HepG2 (cell line): Measurements from ENCODE around the gene EXTL2. TPM values are rescaled to one million over a fixed set of nuclear protein-coding genes. Genes with fewer than 3 reads are reported as not detected.

Experiments
- HOXA3 ChIP-seq: sonication (generic); formaldehyde crosslinking; IDR thresholded peaks from 2 replicates; pipeline ENCODE4 v1.5.0; 2020; ENCODE audit warnings: missing genetic modification reagents
- HOXA5 ChIP-seq: sonication (generic); formaldehyde crosslinking; IDR thresholded peaks from 2 replicates; pipeline ENCODE4 v1.4.0; 2020; ENCODE audit warnings: missing genetic modification reagents
- JDP2 ChIP-seq: sonication (generic); formaldehyde crosslinking; IDR thresholded peaks from 2 replicates; pipeline ENCODE4 v1.8.1; 2022; ENCODE audit warnings: missing genetic modification reagents, borderline replicate concordance
- KMT2B ChIP-seq: IDR thresholded peaks from 2 replicates; pipeline ENCODE4 v1.6.1; 2016; ENCODE audit warnings: missing genetic modification reagents, missing compliant biosample characterization
- MYNN ChIP-seq: sonication (generic); formaldehyde crosslinking; IDR thresholded peaks from 2 replicates; pipeline ENCODE4 v1.4.0; 2020; ENCODE audit warnings: mild to moderate bottlenecking, low read depth, missing genetic modification reagents
- SKI ChIP-seq: fragments of 450-650 bp; IDR thresholded peaks from one replicate; pipeline ENCODE4 v1.6.1; 2018; ENCODE audit warnings: mild to moderate bottlenecking; ENCODE audit not compliant: partially characterized antibody
- ZNF33A ChIP-seq: sonication (generic); formaldehyde crosslinking; IDR thresholded peaks from 2 replicates; pipeline ENCODE4 v1.5.1; 2020; ENCODE audit warnings: missing genetic modification reagents, mild to moderate bottlenecking, moderate library complexity, borderline replicate concordance
- ZNF777 ChIP-seq: sonication (generic); formaldehyde crosslinking; IDR thresholded peaks from 2 replicates; pipeline ENCODE4 v1.4.0; 2020; ENCODE audit warnings: missing genetic modification reagents
- polyA plus RNA-seq, 8 experiments: library from polyadenylated mRNA; depleted of rRNA in 3 of 8; stranded (reverse) in 7 of 8; unstranded in 1 of 8; fragments of >200 nt; fragmentation: Illumina TruSeq in 4 of 8; extraction: Trizol in 4 of 8; gene quantifications; 2 replicates each; pipeline versions ENCODE4 v1.2.1 to v1.2.3, GENCODE V29; 2011 to 2016; ENCODE audit warnings: low read depth in 4 of 8, missing spikeins in 1 of 8, mixed read lengths in 1 of 8; ENCODE audit not compliant: insufficient read depth in 1 of 8
- total RNA-seq, 5 experiments: library from RNA; depleted of rRNA; stranded (reverse); fragments of >200 nt; fragmentation: Illumina TruSeq; extraction: Trizol; gene quantifications; 2 replicates each; pipeline ENCODE4 v1.2.3, GENCODE V29; 2016; ENCODE audit warnings: low read depth in 1 of 5
- TF ChIP-seq, protein P1 (sequence below): sonication (generic); formaldehyde crosslinking; IDR thresholded peaks from 2 replicates; pipeline ENCODE4 v1.5.1; 2020; ENCODE audit warnings: mild to moderate bottlenecking, missing genetic modification reagents, moderate library complexity
- TF ChIP-seq, protein P2 (sequence below): sonication (generic); formaldehyde crosslinking; IDR thresholded peaks from one replicate; pipeline ENCODE4 v1.5.1; 2020; ENCODE audit warnings: mild to moderate bottlenecking, missing genetic modification reagents; ENCODE audit errors: not compliant biosample characterization
- TF ChIP-seq, protein P3 (sequence below): sonication (generic); formaldehyde crosslinking; IDR thresholded peaks from 2 replicates; pipeline ENCODE4 v1.4.0; 2020; ENCODE audit warnings: missing genetic modification reagents, borderline replicate concordance
- TF ChIP-seq, protein P4 (sequence below): sonication (generic); formaldehyde crosslinking; IDR thresholded peaks from 2 replicates; pipeline ENCODE4 v1.8.0; 2022; ENCODE audit warnings: low read depth, missing genetic modification reagents

EXTL2 gene
- total and polyA plus RNA-seq, 2 of the 13 experiments (the other 11 are each of a cell fraction or from before 2014, with no cell fraction given): 22.0 to 23.5 TPM

DNA sequence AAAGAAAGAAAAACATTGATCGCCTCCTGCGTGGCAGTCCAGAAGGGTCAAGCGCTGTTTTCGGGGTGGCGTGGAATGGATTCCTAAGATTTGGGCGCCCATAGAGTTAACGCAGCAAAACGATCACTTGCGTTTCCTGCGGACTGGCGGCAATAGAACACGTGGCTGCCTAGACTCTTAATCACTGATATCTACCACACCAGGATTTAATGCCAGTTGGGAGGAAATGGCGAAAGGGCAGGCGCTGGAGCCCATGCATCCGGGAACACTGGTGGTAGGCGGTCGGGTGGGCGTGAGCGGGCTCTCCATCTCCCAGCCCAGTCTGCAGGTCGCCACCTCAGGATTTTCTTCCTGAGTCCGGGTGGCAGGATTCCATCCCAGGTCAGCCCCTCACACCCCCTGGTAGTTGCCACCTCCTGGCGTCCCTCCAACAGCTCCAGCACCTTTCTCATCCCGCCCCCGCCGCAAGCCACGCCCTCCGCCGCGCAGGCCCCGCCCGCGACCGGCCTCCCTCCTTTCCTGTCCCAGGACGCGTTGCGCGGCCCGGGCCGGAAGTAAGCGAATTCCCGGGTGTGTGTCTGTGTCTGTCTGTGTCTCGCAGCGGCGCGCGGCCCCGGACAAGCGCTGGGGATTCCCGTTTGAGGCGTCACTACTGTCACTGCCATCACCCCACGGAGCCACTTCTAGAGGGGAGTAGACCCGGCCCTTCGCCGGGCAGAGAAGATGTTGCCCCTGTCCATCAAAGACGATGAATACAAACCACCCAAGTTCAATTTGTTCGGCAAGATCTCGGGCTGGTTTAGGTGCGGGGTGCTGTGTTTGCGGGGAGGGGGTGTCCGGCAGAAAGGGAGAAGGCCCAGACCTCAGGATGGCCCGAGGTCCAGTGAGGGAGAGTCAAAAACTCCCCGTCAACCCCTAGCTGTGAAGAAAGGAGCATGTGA lies 1.2 kb upstream of the EXTL2 start, which contains the start of gene SLC30A7 (continued):
- peak; percentile 85 for TF ChIP-seq SKI
- TF ChIP-seq, protein P1, sequence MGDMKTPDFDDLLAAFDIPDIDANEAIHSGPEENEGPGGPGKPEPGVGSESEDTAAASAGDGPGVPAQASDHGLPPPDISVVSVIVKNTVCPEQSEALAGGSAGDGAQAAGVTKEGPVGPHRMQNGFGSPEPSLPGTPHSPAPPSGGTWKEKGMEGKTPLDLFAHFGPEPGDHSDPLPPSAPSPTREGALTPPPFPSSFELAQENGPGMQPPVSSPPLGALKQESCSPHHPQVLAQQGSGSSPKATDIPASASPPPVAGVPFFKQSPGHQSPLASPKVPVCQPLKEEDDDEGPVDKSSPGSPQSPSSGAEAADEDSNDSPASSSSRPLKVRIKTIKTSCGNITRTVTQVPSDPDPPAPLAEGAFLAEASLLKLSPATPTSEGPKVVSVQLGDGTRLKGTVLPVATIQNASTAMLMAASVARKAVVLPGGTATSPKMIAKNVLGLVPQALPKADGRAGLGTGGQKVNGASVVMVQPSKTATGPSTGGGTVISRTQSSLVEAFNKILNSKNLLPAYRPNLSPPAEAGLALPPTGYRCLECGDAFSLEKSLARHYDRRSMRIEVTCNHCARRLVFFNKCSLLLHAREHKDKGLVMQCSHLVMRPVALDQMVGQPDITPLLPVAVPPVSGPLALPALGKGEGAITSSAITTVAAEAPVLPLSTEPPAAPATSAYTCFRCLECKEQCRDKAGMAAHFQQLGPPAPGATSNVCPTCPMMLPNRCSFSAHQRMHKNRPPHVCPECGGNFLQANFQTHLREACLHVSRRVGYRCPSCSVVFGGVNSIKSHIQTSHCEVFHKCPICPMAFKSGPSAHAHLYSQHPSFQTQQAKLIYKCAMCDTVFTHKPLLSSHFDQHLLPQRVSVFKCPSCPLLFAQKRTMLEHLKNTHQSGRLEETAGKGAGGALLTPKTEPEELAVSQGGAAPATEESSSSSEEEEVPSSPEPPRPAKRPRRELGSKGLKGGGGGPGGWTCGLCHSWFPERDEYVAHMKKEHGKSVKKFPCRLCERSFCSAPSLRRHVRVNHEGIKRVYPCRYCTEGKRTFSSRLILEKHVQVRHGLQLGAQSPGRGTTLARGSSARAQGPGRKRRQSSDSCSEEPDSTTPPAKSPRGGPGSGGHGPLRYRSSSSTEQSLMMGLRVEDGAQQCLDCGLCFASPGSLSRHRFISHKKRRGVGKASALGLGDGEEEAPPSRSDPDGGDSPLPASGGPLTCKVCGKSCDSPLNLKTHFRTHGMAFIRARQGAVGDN: peak; percentile 83
- TF ChIP-seq, protein P2, sequence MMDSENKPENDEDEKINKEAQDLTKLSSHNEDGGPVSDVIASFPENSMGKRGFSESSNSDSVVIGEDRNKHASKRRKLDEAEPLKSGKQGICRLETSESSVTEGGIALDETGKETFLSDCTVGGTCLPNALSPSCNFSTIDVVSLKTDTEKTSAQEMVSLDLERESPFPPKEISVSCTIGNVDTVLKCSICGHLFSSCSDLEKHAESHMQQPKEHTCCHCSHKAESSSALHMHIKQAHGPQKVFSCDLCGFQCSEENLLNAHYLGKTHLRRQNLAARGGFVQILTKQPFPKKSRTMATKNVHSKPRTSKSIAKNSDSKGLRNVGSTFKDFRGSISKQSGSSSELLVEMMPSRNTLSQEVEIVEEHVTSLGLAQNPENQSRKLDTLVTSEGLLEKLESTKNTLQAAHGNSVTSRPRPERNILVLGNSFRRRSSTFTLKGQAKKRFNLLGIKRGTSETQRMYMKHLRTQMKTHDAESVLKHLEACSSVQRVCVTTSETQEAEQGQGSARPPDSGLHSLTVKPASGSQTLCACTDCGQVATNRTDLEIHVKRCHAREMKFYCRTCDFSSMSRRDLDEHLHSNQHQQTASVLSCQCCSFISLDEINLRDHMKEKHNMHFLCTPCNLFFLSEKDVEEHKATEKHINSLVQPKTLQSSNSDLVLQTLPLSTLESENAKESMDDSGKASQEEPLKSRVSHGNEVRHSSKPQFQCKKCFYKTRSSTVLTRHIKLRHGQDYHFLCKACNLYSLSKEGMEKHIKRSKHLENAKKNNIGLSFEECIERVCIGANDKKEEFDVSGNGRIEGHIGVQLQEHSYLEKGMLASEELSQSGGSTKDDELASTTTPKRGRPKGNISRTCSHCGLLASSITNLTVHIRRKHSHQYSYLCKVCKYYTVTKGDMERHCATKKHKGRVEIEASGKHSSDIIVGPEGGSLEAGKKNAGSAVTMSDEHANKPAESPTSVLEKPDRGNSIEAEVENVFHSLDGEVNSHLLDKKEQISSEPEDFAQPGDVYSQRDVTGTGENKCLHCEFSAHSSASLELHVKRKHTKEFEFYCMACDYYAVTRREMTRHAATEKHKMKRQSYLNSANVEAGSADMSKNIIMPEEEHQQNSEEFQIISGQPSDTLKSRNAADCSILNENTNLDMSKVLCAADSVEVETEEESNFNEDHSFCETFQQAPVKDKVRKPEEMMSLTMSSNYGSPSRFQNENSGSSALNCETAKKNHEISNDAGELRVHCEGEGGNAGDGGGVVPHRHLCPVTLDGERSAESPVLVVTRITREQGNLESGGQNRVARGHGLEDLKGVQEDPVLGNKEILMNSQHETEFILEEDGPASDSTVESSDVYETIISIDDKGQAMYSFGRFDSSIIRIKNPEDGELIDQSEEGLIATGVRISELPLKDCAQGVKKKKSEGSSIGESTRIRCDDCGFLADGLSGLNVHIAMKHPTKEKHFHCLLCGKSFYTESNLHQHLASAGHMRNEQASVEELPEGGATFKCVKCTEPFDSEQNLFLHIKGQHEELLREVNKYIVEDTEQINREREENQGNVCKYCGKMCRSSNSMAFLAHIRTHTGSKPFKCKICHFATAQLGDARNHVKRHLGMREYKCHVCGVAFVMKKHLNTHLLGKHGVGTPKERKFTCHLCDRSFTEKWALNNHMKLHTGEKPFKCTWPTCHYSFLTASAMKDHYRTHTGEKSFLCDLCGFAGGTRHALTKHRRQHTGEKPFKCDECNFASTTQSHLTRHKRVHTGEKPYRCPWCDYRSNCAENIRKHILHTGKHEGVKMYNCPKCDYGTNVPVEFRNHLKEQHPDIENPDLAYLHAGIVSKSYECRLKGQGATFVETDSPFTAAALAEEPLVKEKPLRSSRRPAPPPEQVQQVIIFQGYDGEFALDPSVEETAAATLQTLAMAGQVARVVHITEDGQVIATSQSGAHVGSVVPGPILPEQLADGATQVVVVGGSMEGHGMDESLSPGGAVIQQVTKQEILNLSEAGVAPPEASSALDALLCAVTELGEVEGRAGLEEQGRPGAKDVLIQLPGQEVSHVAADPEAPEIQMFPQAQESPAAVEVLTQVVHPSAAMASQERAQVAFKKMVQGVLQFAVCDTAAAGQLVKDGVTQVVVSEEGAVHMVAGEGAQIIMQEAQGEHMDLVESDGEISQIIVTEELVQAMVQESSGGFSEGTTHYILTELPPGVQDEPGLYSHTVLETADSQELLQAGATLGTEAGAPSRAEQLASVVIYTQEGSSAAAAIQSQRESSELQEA (CRISPR knock-in tag): peak; percentile 35
- TF ChIP-seq, protein P3, sequence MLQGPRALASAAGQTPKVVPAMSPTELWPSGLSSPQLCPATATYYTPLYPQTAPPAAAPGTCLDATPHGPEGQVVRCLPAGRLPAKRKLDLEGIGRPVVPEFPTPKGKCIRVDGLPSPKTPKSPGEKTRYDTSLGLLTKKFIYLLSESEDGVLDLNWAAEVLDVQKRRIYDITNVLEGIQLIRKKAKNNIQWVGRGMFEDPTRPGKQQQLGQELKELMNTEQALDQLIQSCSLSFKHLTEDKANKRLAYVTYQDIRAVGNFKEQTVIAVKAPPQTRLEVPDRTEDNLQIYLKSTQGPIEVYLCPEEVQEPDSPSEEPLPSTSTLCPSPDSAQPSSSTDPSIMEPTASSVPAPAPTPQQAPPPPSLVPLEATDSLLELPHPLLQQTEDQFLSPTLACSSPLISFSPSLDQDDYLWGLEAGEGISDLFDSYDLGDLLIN: no peak
- TF ChIP-seq ZNF33A (CRISPR knock-in tag): no peak
- 0 out of 2 replicates have a peak, but pooled peaks have one; percentile 23 for TF ChIP-seq MYNN (CRISPR knock-in tag)
- TF ChIP-seq ZNF777 (CRISPR knock-in tag): 0 out of 2 replicates have a peak, but pooled peaks have one; percentile 8
- TF ChIP-seq, protein P4, sequence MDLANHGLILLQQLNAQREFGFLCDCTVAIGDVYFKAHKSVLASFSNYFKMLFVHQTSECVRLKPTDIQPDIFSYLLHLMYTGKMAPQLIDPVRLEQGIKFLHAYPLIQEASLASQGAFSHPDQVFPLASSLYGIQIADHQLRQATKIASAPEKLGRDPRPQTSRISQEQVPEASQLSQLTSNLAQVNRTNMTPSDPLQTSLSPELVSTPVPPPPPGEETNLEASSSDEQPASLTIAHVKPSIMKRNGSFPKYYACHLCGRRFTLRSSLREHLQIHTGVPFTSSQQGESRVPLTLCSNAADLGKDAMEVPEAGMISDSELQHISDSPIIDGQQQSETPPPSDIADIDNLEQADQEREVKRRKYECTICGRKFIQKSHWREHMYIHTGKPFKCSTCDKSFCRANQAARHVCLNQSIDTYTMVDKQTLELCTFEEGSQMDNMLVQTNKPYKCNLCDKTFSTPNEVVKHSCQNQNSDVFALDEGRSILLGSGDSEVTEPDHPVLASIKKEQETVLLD (CRISPR knock-in tag): 0 out of 2 replicates have a peak, but pooled peaks have one; percentile 49
- TF ChIP-seq KMT2B: peak; percentile 92
- peak; percentile 48; the same call in 1 of the 2 replicates for TF ChIP-seq HOXA3 (CRISPR knock-in tag)
- TF ChIP-seq HOXA5 (CRISPR knock-in tag): 0 out of 2 replicates have a peak, but pooled peaks have one; percentile 16
- no peak for TF ChIP-seq JDP2 (CRISPR knock-in tag)
